T-helper 2 cell treated with Interferon-gamma antibody and Interleukin-4, amounts not matched to agents 100 ng/mL and 5 ng/mL, for 36 hours (primary cell): Measurements from ENCODE around the gene FKBP2. TPM values are rescaled to one million over a fixed set of nuclear protein-coding genes. Genes with fewer than 3 reads are reported as not detected.

Source experiments
- intact Hi-C: fragments of 100-400 bp; cut with micrococcal nuclease; formaldehyde crosslinking; loops from one replicate; pipeline ENCODE4 v1.15.1; 2023
- total RNA-seq: library from RNA; stranded (reverse); gene quantifications from 2 replicates; pipeline ENCODE4 v1.2.3, GENCODE V29; 2022

The FKBP2 gene
- total RNA-seq, 1 donor from 2014 or later = 40.3 TPM

- intact Hi-C loops = loop anchor here (1.0 to 10.0 kb wide), 2 partner anchors 58 to 498 kb away; partner anchors contain the start of genes ESRRA and RASGRP2
Measured at GRCh38 chr11:64246871-64247728, 6.2 kb downstream of the FKBP2 start, which contains the start of gene PPP1R14B. TSS of gene PPP1R14B (minus strand) at chr11:64246943. CDS start at chr11:64246673, 270 bp downstream.

DNA sequence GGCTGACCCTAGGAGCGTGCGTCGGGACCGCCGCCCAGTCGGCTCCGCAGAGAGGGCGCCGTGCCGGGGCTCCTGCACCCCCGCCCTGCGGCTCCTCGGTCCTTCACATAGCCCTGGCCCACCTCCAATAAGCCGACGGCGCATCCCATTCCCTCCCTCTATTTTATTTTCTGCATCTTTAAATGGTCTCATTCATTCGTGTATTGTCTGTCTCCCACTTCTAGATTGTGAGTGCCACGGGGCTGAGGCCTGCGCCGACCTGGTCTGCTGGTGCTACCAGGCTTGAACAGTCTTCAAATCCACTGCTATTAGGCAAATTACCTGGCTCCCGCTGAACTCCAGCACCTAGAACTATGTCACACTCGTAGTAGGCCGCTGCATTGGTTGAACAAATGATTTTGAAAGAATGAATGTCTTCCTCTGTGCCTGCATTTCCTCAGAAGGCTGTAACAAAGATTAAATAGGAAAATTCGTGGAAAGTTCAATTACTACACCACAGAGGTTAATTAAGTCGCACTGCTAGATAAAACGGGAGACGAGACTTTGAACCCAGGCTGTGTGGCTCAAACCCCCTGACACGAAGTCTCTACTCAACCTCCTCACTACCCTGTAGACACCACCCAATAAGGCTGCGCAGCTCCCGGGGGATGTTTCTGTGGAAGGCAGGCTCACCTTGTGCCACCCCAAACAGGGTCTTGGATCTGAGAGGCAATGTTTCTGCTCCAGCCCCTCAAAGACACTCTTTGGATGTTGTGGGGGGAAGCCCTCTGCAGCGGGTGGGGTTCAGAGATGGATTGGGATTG is 7.0 kb downstream of the FKBP2 start:
- intact Hi-C loops = loop anchor here (1.0 to 10.0 kb wide), 2 partner anchors 57 to 497 kb away; partner anchors contain the start of genes ESRRA and RASGRP2

- intact Hi-C loops = loop anchor here (10.0 kb wide), 1 partner anchor 496 kb away; the partner anchor contains the start of gene RASGRP2
Measured at GRCh38 chr11:64248578-64248977, 7.7 kb downstream of the FKBP2 start.

DNA sequence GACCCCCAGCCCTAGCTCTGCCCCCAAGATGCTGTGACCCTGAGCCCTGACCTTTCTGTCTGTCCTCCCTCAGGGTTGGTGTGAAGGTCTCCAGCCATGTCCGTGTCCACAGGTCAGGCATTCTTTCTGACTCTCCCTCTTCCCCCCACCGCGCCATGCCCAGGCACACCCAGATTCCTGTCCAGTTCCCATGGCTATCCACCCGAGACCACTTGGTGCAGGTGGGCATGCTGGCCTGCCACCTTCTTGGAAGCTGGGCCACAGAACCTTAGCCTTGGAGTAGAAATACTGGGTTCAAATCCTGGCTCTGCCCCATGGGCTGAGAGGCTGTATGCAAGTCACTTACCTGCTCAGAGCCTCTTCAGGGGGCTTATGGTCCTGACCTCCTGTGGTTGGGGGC is 8.1 kb downstream of the FKBP2 start:
- intact Hi-C loops = loop anchor here (10.0 kb wide), 1 partner anchor 496 kb away; the partner anchor contains the start of gene RASGRP2

DNA sequence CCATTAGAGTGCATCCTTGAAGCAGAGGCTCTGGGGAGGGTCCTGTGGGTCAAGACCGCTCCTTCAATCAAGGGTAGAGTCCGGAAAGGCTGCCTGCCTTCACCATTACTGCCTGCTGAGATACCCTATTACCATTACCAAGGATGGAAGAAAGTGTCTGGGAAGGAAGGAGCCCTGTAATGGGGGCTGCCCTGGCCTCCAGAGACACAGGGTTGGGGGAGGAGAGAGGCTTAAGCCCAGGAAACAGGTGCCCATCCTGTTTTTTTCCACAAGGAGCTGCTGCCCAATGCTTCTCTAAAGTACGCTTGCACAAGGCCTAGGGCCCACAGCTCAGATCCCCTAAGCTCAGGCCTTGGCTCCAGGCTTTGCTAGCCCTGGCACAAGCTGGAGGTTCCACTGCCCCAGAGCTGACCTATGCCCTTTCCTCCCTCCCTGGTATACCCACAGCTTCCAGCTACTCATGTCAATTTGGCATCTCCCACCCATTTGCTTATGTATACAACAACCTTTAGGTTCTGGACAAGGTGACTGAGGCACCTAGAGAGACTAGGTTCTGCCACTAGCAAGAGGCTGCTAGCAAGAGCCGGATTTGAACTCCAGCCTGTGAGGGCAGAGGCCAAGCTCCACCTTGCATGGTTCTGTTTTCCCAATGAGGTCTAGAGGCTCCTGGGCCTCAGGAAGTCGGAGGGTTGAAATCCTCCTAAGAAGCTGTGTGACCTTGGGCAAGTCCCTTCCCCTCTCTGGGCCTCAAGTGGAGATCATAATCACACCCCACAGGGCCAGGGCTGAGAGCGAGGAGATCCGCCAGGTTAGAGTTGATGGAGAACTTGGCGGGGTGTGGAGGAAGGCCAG is 8.9 kb downstream of the FKBP2 start:
- intact Hi-C loops = loop anchor here (10.0 kb wide), 1 partner anchor 495 kb away; the partner anchor contains the start of gene RASGRP2

DNA sequence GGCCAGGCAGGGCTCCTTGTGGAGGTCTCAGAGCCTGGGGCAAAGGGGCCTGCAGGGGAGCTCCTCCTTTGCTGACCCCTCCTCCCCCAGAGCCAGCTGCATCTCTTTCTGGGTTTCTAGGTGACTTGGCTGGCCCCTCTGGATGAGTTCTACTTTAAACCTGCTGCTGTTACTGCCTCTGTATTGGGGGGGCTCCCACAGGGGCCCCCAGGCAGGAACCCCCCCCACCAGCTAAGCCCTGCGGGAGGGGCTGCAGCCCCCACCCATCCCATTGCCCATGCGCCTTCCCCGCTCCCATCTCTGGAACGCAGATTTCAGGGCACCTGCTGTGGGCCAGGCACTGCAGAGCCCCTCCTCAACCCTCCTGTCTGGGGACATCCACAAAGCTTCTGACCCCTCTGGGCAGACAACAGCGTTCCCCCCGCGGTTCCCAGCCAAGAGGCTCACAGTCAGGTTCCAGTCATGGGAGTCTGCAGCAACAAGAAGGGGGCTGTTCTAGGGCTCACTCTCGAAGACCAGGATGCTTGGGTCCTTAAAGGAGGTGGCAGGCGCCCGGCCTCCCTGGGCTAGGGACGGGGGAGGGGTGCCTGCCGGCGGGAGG is 9.6 kb downstream of the FKBP2 start:
- intact Hi-C loops = loop anchor here (1.0 kb wide), 2 partner anchors 19 to 43 kb away; no protein-coding TSS in a partner anchor

DNA sequence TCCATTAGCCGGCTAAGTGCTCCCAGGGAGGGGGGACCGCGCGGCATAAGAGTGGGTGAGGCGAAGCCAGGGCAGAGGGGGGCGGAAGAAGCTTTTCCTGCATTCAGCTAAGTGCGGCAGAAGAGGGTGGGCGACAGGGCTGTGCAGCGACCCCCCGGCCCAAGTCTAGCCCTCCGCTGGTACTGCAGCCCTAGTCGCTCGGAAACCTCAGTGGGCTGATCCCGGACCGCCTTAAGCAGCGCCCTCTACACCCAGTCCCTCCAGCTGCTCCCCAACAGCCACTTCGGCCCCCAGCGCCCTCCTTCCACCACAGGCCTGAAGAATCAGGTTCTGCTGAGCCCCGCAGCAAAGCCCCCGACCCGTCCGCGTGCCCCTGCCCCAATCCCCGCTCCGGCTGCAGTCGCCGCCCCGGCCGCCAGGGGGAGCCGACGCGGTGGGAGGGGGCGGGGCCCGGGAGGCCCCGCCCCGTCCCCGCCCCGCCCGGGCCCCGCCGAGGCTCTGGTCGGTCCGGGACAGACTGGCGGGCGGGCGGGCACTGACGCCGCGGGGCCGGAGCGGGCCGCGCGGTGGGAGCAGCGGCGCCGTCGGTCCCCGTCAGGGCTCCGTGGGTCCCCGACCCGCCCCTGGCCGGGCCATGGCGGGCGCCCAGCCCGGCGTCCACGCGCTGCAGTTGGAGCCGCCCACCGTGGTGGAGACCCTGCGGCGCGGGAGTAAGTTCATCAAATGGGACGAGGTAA is 10.3 kb downstream of the FKBP2 start, which contains the start of gene PLCB3:
PLCB3 (plus strand) TSS at position 515 of the 737 bp plus-strand sequence; CDS start at position 635, 120 bp downstream.
- intact Hi-C loops = loop anchor here (1.0 kb wide), 2 partner anchors 18 to 44 kb away; no protein-coding TSS in a partner anchor

DNA sequence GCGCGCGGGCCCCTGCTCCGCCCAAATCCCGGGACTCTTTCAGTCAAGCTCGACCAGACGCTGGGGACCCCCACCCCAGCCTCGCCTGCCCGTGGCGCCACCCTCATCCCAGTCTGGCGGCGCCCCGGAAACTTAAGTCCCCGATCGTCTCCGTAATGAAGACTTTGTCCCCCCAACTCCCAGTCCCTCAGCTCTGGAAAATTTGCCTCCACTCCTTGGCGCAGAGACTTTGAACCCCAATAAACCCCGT is 10.8 kb downstream of the FKBP2 start:
- intact Hi-C loops = loop anchor here (1.0 kb wide), 2 partner anchors 18 to 44 kb away; no protein-coding TSS in a partner anchor

- intact Hi-C loops = no loop called here
Measured at GRCh38 chr11:64252003-64252872, 11.3 kb downstream of the FKBP2 start.

- intact Hi-C loops = no loop called here
Measured at GRCh38 chr11:64253043-64253442, 12.1 kb downstream of the FKBP2 start.

DNA sequence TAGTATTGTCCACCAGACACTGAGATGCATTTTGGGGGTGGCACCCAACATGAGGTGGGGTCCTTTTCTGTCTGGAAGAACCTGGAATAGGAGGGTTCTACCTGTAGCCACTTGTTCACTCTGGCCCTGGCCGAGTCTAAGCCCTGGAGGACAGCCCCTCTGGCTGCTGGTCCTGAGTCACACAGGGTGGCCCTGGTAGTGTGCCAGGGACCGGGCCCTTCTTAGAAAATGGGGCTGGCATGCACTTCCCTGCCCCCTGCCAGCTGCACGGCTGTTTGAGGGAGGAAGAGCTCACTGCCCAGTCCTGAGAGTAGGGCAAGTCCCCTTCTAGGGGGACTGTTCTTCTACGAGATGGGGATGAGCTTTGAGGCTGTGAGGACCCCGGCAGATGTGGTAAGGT is 12.6 kb downstream of the FKBP2 start:
- intact Hi-C loops = no loop called here

DNA sequence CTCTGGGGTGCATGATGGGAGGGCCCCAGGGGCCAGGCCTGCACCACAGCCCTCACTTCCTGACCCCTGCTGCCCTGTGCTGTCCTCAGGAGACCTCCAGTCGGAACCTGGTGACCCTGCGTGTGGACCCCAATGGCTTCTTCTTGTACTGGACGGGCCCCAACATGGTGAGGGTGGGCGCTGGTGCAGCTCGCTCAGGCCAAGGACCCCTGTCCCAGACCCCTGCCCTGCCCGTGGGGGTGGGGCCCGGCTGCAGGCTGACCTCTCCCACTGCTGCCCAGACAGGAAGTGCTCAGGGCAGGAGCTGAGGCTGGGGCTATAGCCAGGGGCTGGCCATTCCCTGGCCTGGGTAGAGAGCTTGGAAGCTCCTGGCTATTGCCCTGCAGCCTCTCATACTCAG is 13.4 kb downstream of the FKBP2 start:
- intact Hi-C loops = no loop called here

DNA sequence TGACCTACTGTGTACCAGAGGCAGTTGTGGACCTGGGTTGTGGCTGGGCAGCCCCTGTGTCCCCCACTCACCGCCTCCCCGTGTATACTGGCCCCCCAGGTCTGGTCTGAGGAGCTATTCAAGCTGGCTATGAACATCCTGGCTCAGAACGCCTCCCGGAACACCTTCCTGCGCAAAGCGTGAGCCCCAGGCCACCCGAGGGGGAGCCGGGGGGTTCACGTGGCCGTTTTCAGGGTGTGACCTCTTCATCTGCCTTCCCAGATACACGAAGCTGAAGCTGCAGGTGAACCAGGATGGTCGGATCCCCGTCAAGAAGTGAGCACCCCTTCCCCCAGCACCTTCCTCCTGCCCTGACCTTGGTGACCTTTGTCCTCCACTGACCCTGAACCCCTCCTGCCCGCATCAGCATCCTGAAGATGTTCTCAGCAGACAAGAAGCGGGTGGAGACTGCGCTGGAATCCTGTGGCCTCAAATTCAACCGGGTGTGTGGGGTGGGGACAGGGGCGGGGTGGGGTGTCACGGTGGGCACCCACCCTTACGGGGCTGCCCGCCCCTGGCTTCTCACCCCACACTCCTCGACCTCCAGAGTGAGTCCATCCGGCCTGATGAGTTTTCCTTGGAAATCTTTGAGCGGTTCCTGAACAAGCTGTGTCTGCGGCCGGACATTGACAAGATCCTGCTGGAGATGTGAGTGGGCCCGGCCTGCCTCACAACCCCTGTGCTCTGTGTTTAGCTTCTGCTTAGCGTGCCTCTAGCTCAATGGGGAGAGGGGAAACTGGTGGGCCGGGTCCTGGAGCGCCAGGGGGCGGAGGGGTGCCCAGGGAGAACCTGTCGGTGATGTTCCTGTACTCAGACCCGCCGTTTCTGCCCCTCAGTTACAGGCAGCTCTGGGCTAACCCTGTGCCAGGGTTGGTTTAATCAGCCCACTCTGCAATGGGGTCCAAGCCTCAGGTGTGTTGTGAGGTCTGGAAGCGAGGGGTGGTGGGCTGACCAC is 14.5 kb downstream of the FKBP2 start:
- intact Hi-C loops = no loop called here

DNA sequence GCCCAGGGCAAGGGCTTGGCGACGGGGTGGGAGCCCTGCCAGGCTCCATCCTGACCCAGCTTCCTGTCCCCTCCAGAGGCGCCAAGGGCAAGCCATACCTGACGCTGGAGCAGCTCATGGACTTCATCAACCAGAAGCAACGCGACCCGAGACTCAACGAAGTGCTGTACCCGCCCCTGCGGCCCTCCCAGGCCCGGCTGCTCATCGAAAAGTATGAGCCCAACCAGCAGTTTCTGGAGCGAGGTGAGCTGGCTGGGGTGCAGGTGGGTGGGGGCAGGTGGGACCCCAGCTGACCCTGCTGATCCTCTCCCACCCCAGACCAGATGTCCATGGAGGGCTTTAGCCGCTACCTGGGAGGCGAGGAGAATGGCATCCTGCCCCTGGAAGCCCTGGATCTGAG is 15.4 kb downstream of the FKBP2 start:
- intact Hi-C loops = no loop called here

DNA sequence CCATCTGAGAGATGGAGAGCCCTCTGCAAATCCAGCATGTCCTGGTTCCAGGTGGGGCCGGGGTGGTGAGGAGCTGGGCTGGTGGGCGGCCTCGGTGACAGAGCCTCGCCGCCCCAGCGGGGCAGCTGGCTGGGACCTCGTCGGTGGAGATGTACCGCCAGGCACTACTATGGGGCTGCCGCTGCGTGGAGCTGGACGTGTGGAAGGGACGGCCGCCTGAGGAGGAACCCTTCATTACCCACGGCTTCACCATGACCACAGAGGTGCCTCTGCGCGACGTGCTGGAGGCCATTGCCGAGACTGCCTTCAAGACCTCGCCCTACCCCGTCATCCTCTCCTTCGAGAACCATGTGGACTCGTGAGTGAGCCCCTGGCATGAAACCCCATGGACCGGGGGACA is 17.5 kb downstream of the FKBP2 start:
- intact Hi-C loops = no loop called here

DNA sequence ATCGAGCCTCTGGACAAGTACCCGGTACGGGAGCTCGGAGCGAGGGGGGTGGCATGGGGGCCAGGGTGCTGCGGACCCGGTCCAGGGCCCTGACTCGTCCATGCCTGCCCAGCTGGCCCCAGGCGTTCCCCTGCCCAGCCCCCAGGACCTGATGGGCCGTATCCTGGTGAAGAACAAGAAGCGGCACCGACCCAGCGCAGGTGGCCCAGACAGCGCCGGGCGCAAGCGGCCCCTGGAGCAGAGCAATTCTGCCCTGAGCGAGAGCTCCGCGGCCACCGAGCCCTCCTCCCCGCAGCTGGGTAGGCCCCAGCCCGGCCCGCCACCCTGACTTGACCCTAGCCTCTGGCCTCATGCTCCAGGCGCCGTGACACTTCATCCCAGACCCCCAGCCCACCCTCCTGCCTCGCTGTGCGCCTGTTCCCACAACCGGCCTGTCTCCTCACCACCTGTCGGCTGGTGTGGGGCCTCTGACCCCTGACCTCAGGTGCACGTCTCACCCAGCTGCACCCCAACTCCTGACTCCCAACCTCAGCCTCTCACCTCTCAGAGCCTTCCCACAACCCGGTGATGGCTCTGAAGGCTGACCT is 18.1 kb downstream of the FKBP2 start:
- intact Hi-C loops = no loop called here

DNA sequence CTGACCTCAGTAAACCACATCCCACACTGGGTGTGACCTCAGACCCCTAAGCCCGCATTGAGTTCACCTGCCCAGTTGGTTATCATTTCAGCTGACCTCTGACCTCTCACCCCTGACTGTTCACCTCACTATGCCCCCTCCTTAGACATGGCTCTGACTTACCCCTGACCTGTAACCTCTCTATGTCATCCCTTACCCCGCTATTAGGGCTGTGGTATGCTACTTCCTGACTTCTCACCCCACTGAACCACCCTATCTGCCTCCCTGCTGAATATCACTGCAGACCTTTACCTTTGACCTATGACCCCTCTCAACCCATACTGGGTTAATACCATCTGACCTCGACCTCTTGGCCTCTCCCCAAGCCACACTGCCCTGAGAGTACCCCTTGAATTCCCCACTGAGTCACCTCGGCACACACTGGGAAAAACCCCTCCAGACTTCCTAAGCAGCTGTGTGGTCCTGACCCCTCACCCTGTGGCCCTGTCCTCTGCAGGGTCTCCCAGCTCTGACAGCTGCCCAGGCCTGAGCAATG is 18.7 kb downstream of the FKBP2 start:
- intact Hi-C loops = no loop called here
